Measurements from ENCODE around the gene HUNK. TPM values are rescaled to one million over a fixed set of nuclear protein-coding genes. Genes with fewer than 3 reads are reported as not detected.

HUNK gene
- total and polyA plus RNA-seq, 2 of the 8 experiments (the other 6 are each of a cell fraction or from before 2014, with no cell fraction given), result 1.9 to 10.2 TPM

DNA sequence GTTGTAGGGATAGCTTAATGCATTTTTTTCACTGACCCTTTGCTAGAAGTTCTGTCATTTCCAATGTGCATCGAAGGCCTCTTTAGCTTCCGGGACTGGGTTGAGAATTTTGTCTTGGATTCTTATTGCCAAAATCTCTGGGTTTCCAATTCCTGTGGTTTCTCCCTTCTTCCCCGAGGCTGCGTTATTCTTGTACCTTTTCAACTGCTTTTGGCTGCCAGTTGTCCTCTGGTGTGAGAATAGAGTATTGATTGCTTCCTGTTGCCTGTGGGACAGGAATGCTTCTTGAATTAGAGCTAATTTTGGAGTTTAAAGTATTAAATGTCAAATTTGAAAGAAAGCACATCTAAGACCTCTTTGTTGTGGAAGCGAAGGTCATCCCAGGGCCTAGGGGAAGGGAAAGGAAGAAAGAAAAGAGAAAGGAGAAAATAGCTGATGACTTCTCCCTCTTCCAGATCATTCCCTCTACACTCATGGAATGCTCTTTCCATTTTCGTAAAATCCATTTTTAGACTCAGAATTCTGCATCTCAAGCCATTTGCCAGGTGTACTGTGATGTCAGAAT is 21.1 kb downstream of the HUNK start (continued):
- TF ChIP-seq, protein P1, sequence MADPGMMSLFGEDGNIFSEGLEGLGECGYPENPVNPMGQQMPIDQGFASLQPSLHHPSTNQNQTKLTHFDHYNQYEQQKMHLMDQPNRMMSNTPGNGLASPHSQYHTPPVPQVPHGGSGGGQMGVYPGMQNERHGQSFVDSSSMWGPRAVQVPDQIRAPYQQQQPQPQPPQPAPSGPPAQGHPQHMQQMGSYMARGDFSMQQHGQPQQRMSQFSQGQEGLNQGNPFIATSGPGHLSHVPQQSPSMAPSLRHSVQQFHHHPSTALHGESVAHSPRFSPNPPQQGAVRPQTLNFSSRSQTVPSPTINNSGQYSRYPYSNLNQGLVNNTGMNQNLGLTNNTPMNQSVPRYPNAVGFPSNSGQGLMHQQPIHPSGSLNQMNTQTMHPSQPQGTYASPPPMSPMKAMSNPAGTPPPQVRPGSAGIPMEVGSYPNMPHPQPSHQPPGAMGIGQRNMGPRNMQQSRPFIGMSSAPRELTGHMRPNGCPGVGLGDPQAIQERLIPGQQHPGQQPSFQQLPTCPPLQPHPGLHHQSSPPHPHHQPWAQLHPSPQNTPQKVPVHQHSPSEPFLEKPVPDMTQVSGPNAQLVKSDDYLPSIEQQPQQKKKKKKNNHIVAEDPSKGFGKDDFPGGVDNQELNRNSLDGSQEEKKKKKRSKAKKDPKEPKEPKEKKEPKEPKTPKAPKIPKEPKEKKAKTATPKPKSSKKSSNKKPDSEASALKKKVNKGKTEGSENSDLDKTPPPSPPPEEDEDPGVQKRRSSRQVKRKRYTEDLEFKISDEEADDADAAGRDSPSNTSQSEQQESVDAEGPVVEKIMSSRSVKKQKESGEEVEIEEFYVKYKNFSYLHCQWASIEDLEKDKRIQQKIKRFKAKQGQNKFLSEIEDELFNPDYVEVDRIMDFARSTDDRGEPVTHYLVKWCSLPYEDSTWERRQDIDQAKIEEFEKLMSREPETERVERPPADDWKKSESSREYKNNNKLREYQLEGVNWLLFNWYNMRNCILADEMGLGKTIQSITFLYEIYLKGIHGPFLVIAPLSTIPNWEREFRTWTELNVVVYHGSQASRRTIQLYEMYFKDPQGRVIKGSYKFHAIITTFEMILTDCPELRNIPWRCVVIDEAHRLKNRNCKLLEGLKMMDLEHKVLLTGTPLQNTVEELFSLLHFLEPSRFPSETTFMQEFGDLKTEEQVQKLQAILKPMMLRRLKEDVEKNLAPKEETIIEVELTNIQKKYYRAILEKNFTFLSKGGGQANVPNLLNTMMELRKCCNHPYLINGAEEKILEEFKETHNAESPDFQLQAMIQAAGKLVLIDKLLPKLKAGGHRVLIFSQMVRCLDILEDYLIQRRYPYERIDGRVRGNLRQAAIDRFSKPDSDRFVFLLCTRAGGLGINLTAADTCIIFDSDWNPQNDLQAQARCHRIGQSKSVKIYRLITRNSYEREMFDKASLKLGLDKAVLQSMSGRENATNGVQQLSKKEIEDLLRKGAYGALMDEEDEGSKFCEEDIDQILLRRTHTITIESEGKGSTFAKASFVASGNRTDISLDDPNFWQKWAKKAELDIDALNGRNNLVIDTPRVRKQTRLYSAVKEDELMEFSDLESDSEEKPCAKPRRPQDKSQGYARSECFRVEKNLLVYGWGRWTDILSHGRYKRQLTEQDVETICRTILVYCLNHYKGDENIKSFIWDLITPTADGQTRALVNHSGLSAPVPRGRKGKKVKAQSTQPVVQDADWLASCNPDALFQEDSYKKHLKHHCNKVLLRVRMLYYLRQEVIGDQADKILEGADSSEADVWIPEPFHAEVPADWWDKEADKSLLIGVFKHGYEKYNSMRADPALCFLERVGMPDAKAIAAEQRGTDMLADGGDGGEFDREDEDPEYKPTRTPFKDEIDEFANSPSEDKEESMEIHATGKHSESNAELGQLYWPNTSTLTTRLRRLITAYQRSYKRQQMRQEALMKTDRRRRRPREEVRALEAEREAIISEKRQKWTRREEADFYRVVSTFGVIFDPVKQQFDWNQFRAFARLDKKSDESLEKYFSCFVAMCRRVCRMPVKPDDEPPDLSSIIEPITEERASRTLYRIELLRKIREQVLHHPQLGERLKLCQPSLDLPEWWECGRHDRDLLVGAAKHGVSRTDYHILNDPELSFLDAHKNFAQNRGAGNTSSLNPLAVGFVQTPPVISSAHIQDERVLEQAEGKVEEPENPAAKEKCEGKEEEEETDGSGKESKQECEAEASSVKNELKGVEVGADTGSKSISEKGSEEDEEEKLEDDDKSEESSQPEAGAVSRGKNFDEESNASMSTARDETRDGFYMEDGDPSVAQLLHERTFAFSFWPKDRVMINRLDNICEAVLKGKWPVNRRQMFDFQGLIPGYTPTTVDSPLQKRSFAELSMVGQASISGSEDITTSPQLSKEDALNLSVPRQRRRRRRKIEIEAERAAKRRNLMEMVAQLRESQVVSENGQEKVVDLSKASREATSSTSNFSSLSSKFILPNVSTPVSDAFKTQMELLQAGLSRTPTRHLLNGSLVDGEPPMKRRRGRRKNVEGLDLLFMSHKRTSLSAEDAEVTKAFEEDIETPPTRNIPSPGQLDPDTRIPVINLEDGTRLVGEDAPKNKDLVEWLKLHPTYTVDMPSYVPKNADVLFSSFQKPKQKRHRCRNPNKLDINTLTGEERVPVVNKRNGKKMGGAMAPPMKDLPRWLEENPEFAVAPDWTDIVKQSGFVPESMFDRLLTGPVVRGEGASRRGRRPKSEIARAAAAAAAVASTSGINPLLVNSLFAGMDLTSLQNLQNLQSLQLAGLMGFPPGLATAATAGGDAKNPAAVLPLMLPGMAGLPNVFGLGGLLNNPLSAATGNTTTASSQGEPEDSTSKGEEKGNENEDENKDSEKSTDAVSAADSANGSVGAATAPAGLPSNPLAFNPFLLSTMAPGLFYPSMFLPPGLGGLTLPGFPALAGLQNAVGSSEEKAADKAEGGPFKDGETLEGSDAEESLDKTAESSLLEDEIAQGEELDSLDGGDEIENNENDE (IDR thresholded peaks at IDR 0.05; ENCODE audit: insufficient replicate concordance, low read length), result no peak
